NK-92 treated with Interleukin-12 subunit alpha and Interleukin-12 subunit beta, amount 100 ng/mL, for 24 hours (cell line): ENCODE measurements around the gene DNASE2B.

Experiments used
- DNase-seq: peaks from one replicate; lab custom pipeline; 2025; lab: John Stamatoyannopoulos, UW

DNASE2B gene, protein sequence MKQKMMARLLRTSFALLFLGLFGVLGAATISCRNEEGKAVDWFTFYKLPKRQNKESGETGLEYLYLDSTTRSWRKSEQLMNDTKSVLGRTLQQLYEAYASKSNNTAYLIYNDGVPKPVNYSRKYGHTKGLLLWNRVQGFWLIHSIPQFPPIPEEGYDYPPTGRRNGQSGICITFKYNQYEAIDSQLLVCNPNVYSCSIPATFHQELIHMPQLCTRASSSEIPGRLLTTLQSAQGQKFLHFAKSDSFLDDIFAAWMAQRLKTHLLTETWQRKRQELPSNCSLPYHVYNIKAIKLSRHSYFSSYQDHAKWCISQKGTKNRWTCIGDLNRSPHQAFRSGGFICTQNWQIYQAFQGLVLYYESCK

GRCh38 chr1:84398175-84399155 is at the start of gene DNASE2B:
DNASE2B (plus strand) TSS chr1:84398484; CDS start chr1:84398565, 81 bp downstream.
- DNase-seq = no peak

DNA sequence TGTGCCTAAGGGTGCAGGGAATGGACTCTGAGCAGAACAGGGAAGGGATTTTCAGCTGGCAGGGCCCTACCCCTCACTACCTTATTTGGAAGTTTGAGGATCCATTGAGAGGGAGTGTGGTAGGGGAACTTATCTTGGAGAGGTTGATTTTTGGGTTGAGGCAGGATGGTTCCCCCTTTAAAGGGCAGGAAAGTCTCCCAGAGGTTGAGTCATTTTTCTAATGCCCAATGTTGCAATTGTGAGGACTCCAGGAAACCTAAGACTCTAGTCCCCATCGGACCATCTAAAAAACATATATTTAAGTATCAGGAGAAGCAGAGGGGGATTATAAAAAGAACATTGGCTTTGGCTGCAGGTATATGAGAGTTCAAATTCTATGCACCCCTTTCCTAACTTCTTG is 49.5 kb upstream of the DNASE2B start:
- DNase-seq = no peak

- no peak for DNase-seq
These were observed 48.2 kb upstream of the DNASE2B start for GRCh38 chr1:84350104-84350503.

- no peak for DNase-seq
These were observed 47.7 kb upstream of the DNASE2B start for GRCh38 chr1:84350550-84350949.

GRCh38 chr1:84352298-84353106 is 45.8 kb upstream of the DNASE2B start:
- no peak for DNase-seq

DNA sequence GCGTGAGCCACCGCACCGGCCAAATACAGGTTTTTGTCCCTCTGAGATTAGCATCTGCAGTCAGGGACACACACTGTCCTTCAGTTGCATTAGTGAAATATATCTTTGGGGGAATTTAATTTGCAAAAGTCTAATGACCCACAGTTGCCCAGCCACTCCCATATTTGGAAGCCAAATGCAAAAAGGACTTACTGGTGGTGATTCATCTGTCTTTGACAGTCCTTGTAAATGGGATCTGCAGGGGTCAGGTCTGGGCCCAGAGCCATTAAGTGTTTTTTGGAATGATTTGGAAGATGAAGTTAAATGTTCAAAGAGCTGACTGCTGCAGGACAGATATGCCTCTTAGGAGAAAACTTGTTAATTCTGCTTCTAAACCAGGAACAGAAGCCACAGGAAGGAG is 44.6 kb upstream of the DNASE2B start:
- no peak for DNase-seq

DNA sequence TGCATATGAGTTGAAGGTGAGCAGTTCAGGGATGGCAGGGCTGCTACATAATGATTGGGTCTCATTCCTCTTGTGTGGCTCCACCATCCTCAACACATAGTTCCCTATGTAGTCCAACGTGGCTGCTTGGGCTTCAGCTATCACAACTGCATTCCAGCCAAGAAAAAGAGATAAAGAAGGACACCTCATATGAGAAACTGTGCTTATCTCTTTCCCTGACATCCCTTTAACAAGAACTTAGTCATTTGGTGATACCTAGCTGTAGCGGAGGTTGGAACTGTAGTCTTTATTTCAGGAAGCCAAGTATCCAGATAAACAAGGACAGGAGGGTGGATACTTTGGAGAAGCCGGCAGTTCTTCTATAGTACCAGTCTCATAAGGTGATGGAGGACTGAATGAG is 42.7 kb upstream of the DNASE2B start:
- DNase-seq = no peak

DNA sequence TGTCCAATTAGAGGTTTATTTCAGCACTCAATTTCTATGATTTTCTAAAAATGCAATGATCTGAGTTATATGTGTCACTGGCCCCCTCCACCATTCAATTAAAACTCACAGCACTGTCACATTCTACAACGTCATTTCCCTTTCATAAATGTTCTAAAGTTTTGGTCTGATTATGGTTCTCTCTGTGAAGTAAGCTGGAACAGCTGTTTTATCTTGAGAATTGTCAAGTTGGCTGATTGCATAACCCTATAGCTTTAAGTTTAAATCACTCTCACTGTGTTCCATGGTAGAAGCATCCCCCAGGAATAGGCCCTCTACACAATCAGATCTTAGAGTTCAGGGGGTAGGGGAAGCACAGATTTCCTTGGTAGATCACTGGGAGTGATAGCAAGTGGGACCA is 41.4 kb upstream of the DNASE2B start:
- no peak for DNase-seq

DNA sequence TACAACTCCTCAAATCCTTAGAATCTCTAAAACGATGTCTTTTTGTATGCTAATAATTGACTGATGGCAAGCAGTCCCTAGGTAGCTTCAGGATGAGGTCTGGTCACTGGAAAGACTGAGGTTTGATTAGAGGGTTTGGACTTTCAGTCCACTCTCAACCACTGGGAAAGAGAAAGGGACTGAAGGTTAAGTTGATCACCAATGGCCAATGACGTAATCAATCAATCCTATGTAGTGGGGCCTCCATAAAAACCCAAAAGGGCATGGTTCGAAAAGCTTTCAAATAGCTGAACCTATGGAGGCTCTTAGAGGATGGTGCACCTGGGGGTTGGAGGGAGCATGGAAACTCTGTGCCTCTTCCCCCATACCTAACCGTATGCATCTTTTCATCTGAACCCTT is 39.6 kb upstream of the DNASE2B start:
- DNase-seq = no peak

- no peak for DNase-seq
These were observed 38.0 kb upstream of the DNASE2B start for GRCh38 chr1:84360316-84360715.

DNA sequence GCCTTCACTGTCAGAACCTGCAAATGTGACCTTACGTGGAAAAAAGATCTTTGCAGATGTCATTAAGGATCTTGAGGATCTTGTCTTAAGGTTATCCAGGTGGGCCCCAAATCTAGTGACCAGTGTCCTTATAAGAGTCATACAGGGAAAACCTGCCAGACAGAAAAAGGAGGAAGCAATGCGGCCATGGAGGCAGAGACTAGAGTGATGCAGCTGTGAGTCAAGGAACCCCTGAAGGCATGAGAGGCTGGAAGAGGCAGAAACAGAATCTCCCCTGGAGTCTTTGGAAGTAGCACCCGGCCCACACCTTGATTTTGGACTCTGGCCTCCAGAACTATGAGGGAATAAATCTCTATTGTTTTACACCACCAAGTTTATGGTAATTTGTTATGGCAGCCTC is 36.5 kb upstream of the DNASE2B start:
- no peak for DNase-seq

GRCh38 chr1:84363019-84363418 is 35.3 kb upstream of the DNASE2B start:
- no peak for DNase-seq

DNA sequence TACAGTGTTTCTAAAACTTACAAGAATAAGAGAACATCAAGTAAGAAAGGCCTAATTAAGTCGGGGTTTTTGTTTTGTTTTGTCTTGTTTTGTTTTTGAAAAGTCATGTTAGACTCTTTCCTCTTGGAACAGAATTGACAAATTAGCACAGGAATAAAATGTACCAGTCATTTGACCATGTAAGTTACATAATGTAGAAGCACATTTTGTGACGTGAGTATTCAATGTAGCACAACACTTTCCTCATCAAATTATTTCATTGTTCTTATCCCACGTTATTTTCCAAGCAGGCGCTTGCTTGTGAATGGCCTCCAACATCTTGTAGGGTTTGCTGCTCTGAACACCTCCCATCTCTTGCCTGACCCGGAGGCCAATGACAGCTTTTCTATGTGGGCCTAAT is 34.7 kb upstream of the DNASE2B start:
- DNase-seq = no peak

DNA sequence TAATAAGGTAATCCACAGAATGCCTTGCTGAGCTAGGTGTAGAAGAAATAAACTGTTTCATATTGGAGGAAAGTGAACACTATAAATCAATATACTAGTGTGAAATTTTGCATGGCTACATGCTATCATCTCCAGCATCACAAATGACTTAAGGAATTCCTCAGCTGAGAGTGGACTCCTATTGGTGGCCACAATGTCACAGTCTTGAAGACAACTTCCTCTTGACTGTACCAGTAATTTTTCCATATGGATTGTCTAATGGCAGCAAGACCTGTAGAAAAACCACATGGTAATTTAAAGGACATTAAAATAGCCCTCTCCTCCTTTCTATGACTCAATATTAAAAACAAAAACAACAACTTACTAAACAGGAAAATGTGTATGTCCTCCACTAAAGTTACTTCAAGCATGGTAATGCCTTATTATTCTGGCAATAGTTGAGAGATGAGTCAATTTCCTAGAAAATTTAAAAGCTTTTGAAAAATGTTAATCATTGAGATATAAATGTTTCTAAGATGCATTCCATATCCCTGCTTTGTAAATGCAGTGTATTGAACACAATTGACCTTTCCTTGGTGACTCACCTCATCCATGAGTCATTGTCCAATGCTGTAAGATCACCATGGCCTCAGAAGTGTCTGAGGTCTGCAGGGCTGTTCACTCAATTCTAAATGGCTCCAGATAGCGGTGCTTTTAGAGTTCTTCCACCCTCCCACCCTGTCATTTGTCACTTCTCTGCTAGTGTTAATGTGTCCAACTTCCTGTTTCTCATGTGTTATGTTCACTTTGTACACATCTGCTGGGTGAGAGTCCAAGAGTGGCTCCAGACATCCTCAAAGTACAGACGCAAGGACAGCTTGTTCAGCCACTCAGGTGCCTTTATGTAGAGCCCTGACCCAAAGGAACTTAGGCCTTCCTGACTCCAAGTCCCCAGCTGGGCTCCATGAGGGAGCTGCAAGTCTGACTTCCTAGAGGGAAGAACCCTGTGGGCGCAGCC is 32.8 kb upstream of the DNASE2B start:
- peak; percentile 38 for DNase-seq

DNA sequence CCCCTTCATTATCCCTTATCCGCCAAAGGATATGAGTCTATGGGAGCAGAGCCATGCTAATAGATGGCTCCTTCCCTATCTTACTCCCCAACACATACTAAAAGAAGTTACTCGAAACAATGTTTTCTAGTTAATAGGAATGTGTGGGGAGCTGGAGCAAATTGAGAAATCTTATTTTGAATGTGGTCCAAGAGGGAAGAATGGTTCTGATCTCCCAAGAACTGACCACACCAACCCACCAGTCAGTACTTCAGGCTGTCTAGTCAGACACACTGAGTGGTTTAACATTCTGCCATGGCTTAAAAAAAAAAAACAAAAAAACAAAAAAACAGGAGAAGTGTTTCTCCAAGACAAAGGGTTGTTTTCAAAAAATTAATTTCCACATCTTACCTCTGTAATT is 31.5 kb upstream of the DNASE2B start:
- DNase-seq = no peak

DNA sequence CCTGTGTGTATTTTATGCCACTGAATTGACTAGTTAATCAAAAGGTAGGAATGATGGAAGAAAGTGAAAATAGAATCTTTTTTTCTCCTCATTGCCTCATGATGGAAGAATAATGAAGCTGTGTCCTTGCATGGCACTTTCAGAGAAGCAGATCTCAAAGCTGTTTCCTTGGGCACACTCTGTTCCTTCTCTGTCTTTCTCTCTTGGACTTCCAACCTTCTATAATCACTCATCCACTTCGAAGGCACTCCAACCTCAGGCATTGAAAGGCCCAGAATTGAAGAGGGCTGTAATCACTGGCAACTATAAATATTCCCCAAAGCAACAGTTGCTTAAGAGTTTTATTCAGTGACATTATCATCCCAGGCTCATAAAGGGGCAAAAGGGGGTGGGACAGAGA is 31.1 kb upstream of the DNASE2B start:
- no peak for DNase-seq

GRCh38 chr1:84368441-84368840 is 29.8 kb upstream of the DNASE2B start:
- no peak for DNase-seq

DNA sequence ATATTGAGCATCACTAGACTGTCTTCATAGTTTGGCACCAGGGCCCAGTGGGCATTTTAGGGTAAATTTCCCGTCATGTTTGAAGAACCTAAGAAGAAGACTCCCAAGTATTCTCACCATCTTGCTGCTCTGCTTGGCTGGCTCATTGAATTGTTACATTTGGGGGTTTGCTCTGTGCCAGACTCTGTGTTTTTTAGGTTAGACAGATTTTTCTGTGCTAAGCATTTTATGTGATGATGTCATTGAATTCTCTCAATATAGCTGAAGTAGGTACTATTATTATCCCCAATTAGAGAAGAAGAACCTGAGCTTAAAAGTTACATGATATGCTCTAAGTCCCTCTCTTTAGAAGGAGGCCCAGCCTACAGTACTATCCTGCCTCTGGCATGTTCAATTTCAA is 28.0 kb upstream of the DNASE2B start:
- DNase-seq = no peak

DNA sequence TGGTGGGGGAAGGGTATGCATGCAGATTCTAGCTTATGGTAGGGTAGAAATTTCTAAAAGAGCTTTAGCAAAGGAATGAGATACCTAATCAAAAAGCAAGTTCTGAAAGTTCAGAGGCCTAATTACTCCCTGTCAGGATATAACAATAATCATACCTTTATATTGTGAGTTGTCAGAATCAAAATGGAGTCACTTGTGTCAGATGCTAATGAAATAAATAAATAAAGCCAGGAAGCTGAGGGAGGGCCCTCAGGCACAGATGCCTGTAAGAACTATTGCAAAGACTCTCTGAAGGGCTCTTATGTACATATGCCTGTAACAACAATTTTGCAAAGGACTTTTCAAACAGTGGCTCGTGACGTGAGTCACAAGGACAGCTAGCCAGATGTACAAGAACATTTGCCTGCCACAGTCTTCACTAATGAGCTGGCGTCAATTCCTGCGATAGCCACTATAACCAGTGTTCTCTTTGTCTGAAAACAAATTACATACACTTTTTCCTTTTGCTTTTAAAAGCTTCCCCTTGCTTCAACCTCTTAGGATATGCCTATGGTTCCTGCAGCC is 27.4 kb upstream of the DNASE2B start:
- DNase-seq = no peak

- no peak for DNase-seq
These were observed 24.7 kb upstream of the DNASE2B start for GRCh38 chr1:84373436-84374141.
